GM18520 (cell line): ENCODE measurements around the gene FTCD.
"Not testable (repeated sequence)": the region's sequence is repeated elsewhere in the genome, so short reads cannot be mapped to it uniquely, and the experiment has no call there.

ENCODE experiments used
- ATAC-seq: cut with Tn5 transposase; IDR thresholded peaks from one replicate; pipeline ENCODE4 v1.9.1; 2021; ENCODE audit not compliant: unreplicated experiment

FTCD gene

GRCh38 chr21:46140352-46141003, 14.9 kb downstream of the FTCD start:
- not testable (repeated sequence) for ATAC-seq

- no peak for ATAC-seq
Measured at GRCh38 chr21:46139686-46140085, 15.7 kb downstream of the FTCD start.

GRCh38 chr21:46138383-46138970, 16.9 kb downstream of the FTCD start:
- no peak for ATAC-seq

GRCh38 chr21:46137908-46138307, 17.5 kb downstream of the FTCD start:
- no peak for ATAC-seq

- ATAC-seq, result no peak
Measured at GRCh38 chr21:46136739-46137349, 18.5 kb downstream of the FTCD start.

- no peak for ATAC-seq
Measured at GRCh38 chr21:46135782-46136395, 19.5 kb downstream of the FTCD start.

- ATAC-seq, result no peak
Measured at GRCh38 chr21:46131838-46132651, 23.3 kb downstream of the FTCD start.

GRCh38 chr21:46131588-46131837, 23.9 kb downstream of the FTCD start:
- ATAC-seq, result no peak

- no peak for ATAC-seq
Measured at GRCh38 chr21:46130831-46131587, 24.4 kb downstream of the FTCD start.

GRCh38 chr21:46129846-46130651, 25.3 kb downstream of the FTCD start:
- no peak for ATAC-seq

- ATAC-seq, result no peak
Measured at GRCh38 chr21:46128933-46129571, 26.3 kb downstream of the FTCD start.

GRCh38 chr21:46128106-46128932, 27.1 kb downstream of the FTCD start:
- no peak for ATAC-seq

GRCh38 chr21:46127239-46128105, 27.9 kb downstream of the FTCD start:
- ATAC-seq, result no peak

GRCh38 chr21:46126309-46127238, 28.8 kb downstream of the FTCD start:
- ATAC-seq, result no peak

GRCh38 chr21:46125846-46126301, 29.5 kb downstream of the FTCD start:
- ATAC-seq, result no peak
